Measurements from ENCODE around the gene SCN4A. TPM values are rescaled to one million over a fixed set of nuclear protein-coding genes. Genes with fewer than 3 reads are reported as not detected.

The SCN4A gene
- total RNA-seq, 1 donor from 2014 or later: 1.6 TPM

- no peak overlapping the region for H3K4me3 Mint-ChIP-seq
- DNase-seq (ENCODE audit: low read depth, low spot score): no peak
- H3K4me1 Mint-ChIP-seq: peaks cover 15% of the 10 kb centered on the region
- H3K27me3 Mint-ChIP-seq (ENCODE audit: low read depth): no peaks in the 10 kb centered on the region
- TF ChIP-seq CTCF (conservative IDR thresholded peaks at IDR 0.05): no peak
- H3K36me3 Mint-ChIP-seq (ENCODE audit: low read depth): no peaks in the 10 kb centered on the region
- no peak overlapping the region for H3K27ac Mint-ChIP-seq (ENCODE audit: unreplicated experiment)
- no peaks in the 10 kb centered on the region for H3K9me3 Mint-ChIP-seq
Measured at GRCh38 chr17:63937319-63937718, 35.4 kb downstream of the SCN4A start.

GRCh38 chr17:63934183-63935112 is 38.3 kb downstream of the SCN4A start:
- H3K4me1 Mint-ChIP-seq: peaks cover 20% of the 10 kb centered on the region
- no peak overlapping the region for H3K27ac Mint-ChIP-seq (ENCODE audit: unreplicated experiment)
- no peak overlapping the region for H3K4me3 Mint-ChIP-seq
- no peak for TF ChIP-seq CTCF (conservative IDR thresholded peaks at IDR 0.05)
- H3K9me3 Mint-ChIP-seq: no peaks in the 10 kb centered on the region
- no peaks in the 10 kb centered on the region for H3K27me3 Mint-ChIP-seq (ENCODE audit: low read depth)
- H3K36me3 Mint-ChIP-seq (ENCODE audit: low read depth): no peaks in the 10 kb centered on the region
- DNase-seq (ENCODE audit: low read depth, low spot score): no peak

- no peaks in the 10 kb centered on the region for H3K36me3 Mint-ChIP-seq (ENCODE audit: low read depth)
- no peak overlapping the region for H3K27ac Mint-ChIP-seq (ENCODE audit: unreplicated experiment)
Measured at GRCh38 chr17:63933598-63933997, 39.1 kb downstream of the SCN4A start.

GRCh38 chr17:63932721-63933120 is 40.0 kb downstream of the SCN4A start:
- no peaks in the 10 kb centered on the region for H3K27me3 Mint-ChIP-seq (ENCODE audit: low read depth)
- no peaks in the 10 kb centered on the region for H3K9me3 Mint-ChIP-seq
- peaks cover 12% of the 10 kb centered on the region for H3K4me1 Mint-ChIP-seq
- no peak for TF ChIP-seq CTCF (conservative IDR thresholded peaks at IDR 0.05)
- no peak for DNase-seq (ENCODE audit: low read depth, low spot score)
- H3K27ac Mint-ChIP-seq (ENCODE audit: unreplicated experiment): no peak overlapping the region
- H3K4me3 Mint-ChIP-seq: no peak overlapping the region
- H3K36me3 Mint-ChIP-seq (ENCODE audit: low read depth): no peaks in the 10 kb centered on the region

More at GRCh38 chr17:63933598-63933997, 39.1 kb downstream of the SCN4A start:
- Mint-ChIP-seq H3K27me3 (ENCODE audit: low read depth) (no peaks in the 10 kb centered on the region), H3K4me1 (peaks cover 15% of the 10 kb centered on the region), H3K9me3 (no peaks in the 10 kb centered on the region), H3K4me3 (no peak overlapping the region)
- TF ChIP-seq CTCF (conservative IDR thresholded peaks at IDR 0.05): no peak
- DNase-seq (ENCODE audit: low read depth, low spot score): no peak

- no peaks in the 10 kb centered on the region for H3K27me3 Mint-ChIP-seq (ENCODE audit: low read depth)
- peak within 1 kb of the TSS; percentile 57 for H3K27ac Mint-ChIP-seq (ENCODE audit: unreplicated experiment)
- no peaks in the 10 kb centered on the region for H3K36me3 Mint-ChIP-seq (ENCODE audit: low read depth)
Measured at GRCh38 chr17:63931981-63932561, 40.6 kb downstream of the SCN4A start, which contains the start of gene CD79B. Gene CD79B (minus strand): TSS chr17:63932331. CDS start chr17:63932261, 70 bp downstream.

More at GRCh38 chr17:63931981-63932561, 40.6 kb downstream of the SCN4A start, which contains the start of gene CD79B:
- Mint-ChIP-seq H3K9me3 (no peaks in the 10 kb centered on the region), H3K4me1 (peaks cover 7% of the 10 kb centered on the region), H3K4me3 (no peak within 1 kb of the TSS)
- TF ChIP-seq CTCF (conservative IDR thresholded peaks at IDR 0.05): no peak
- DNase-seq (ENCODE audit: low read depth, low spot score): no peak
